Stimulated activated CD4-positive, alpha-beta T cell treated with anti-CD3 and anti-CD28 coated beads, Interleukin-15, amount 100 ng/mL, for 48 hours (primary cell): Measurements from ENCODE around the gene PTPRT.

Experiments
- DNase-seq, 2 donors: peaks; one replicate each; pipeline ENCODE4 v3.0.0-alpha.2; 2020; ENCODE audit warnings: low read depth in 2 of 2

The PTPRT gene

GRCh38 chr20:43022568-43022967, 167.1 kb downstream of the PTPRT start:
- no peak for DNase-seq

- DNase-seq = no peak
Observed at GRCh38 chr20:43022081-43022480, 167.6 kb downstream of the PTPRT start.

- DNase-seq = no peak
Observed at GRCh38 chr20:43017241-43018030, 172.3 kb downstream of the PTPRT start.

GRCh38 chr20:43016257-43016656, 173.4 kb downstream of the PTPRT start:
- DNase-seq = no peak

- DNase-seq = no peak
Observed at GRCh38 chr20:43015566-43015965, 174.1 kb downstream of the PTPRT start.

- no peak for DNase-seq
Observed at GRCh38 chr20:43014206-43014605, 175.5 kb downstream of the PTPRT start.

GRCh38 chr20:43011491-43011890, 178.2 kb downstream of the PTPRT start:
- no peak for DNase-seq

- DNase-seq = no peak
Observed at GRCh38 chr20:43009532-43009931, 180.2 kb downstream of the PTPRT start.

- no peak for DNase-seq
Observed at GRCh38 chr20:43007525-43007924, 182.2 kb downstream of the PTPRT start.

- DNase-seq = no peak
Observed at GRCh38 chr20:43006651-43007375, 182.9 kb downstream of the PTPRT start.

- no peak for DNase-seq
Observed at GRCh38 chr20:43003318-43003944, 186.3 kb downstream of the PTPRT start.

- DNase-seq = no peak
Observed at GRCh38 chr20:42996141-42996540, 193.6 kb downstream of the PTPRT start.

GRCh38 chr20:42988319-42988718, 201.4 kb downstream of the PTPRT start:
- DNase-seq = no peak

- no peak for DNase-seq
Observed at GRCh38 chr20:42987376-42988114, 202.2 kb downstream of the PTPRT start.

- DNase-seq = no peak
Observed at GRCh38 chr20:42986143-42986773, 203.4 kb downstream of the PTPRT start.

GRCh38 chr20:42985628-42986027, 204.1 kb downstream of the PTPRT start:
- DNase-seq = no peak

GRCh38 chr20:42982218-42982617, 207.5 kb downstream of the PTPRT start:
- no peak for DNase-seq

GRCh38 chr20:42981253-42981652, 208.5 kb downstream of the PTPRT start:
- no peak for DNase-seq

GRCh38 chr20:42979720-42980119, 210.0 kb downstream of the PTPRT start:
- DNase-seq = no peak

- DNase-seq = no peak
Observed at GRCh38 chr20:42978184-42978974, 211.3 kb downstream of the PTPRT start.

GRCh38 chr20:42975974-42976373, 213.7 kb downstream of the PTPRT start:
- DNase-seq = no peak
